ENCODE results near the gene MTMR1. TPM values are rescaled to one million over a fixed set of nuclear protein-coding genes. Genes with fewer than 3 reads are reported as not detected.

The MTMR1 gene
- total and polyA plus RNA-seq, 9 of the 15 experiments (the other 6 are each of a cell fraction or from before 2014, with no cell fraction given) = 0.96 to 35.4 (median 22.4) TPM

- H3K4me1 ChIP-seq (replicated peaks in 1 of 2; ENCODE audit: control insufficient read depth in 2 of 2, insufficient read depth in 2 of 2, low read length in 2 of 2) = peaks cover 0 to 10% of the 10 kb centered on the region in 2 experiments; a peak in 1 of 5 replicates
- H4K20me1 ChIP-seq (replicated peaks; ENCODE audit: control insufficient read depth, insufficient read depth, low read length) = no peaks in the 10 kb centered on the region
- FAIRE-seq (no peak), DNase-seq (ENCODE audit: extremely low read depth in 1 of 4, low spot score in 3 of 4) (no peak), ATAC-seq (no peak)
- POLR2A ChIA-PET = interaction anchor here (0.6 to 1.3 kb wide), 4 partner anchors 210 to 307 kb away, joined by 3 to 5 read pairs (median 4); partner anchors contain the start of gene HMGB3
- H3K9me3 ChIP-seq (replicated peaks; ENCODE audit: control insufficient read depth, insufficient read depth, low read depth, low read length) = no peaks in the 10 kb centered on the region
- H3K27me3 ChIP-seq (ENCODE audit: control insufficient read depth in 2 of 2, insufficient read depth in 2 of 2, low read length in 2 of 2) = no peaks in the 10 kb centered on the region
- no peak overlapping the region for H3K9ac ChIP-seq (ENCODE audit: insufficient read depth in 1 of 2, low read depth in 2 of 2, low read length in 2 of 2)
- CTCF ChIA-PET (ENCODE audit: low intra/inter-chr PET ratio) = interaction anchor here (0.8 to 1.7 kb wide), 2 partner anchors 309 to 907 kb away, joined by 4 to 17 read pairs; no protein-coding TSS in a partner anchor
- H3K4me2 ChIP-seq (ENCODE audit: insufficient read depth, low read length) = no peak overlapping the region
- H2AFZ ChIP-seq (ENCODE audit: low read depth, low read length) = no peak overlapping the region
- no peak overlapping the region for H3K27ac ChIP-seq (ENCODE audit: extremely low read depth, low read depth, low read length)
- H3K36me3 ChIP-seq (ENCODE audit: control insufficient read depth, insufficient read depth, low read length) = no peaks in the 10 kb centered on the region
- no peaks in the 10 kb centered on the region for H3K9me1 ChIP-seq (ENCODE audit: control insufficient read depth, insufficient read depth, low read length)
- in situ Hi-C loops (cut with MboI) = loop anchor here (10.0 to 25.0 kb wide), 2 partner anchors 312 to 914 kb away; partner anchors contain the start of gene PRRG3
- H3K79me2 ChIP-seq (ENCODE audit: control insufficient read depth, insufficient read depth, low read length) = no peaks in the 10 kb centered on the region
- H3K4me3 ChIP-seq = no peak overlapping the region
- intact Hi-C loops (cut with micrococcal nuclease) = loop anchor here (2.0 to 10.0 kb wide), 2 partner anchors 126 to 912 kb away; partner anchors contain the start of gene CD99L2
- BruUV-seq (replicated peaks) = no TSS peak
- 46% methylated on average over 6 of the region's 8 CpGs for WGBS (ENCODE audit: insufficient coverage, low coverage, missing lambda C conversion rate)
- TF ChIP-seq SFPQ (IDR thresholded peaks at IDR 0.05; ENCODE audit: low read depth, low read length) = no peak
- no peak for TF ChIP-seq ZNF778 (CRISPR knock-in tag; IDR thresholded peaks at IDR 0.05)
- TF ChIP-seq RNF219 (CRISPR knock-in tag; IDR thresholded peaks at IDR 0.05) = no peak
- no peak for TF ChIP-seq ZNF280B (CRISPR knock-in tag; IDR thresholded peaks at IDR 0.05)
- TF ChIP-seq EP400 (IDR thresholded peaks at IDR 0.05) = no peak
- no peak for TF ChIP-seq ZNF224 (CRISPR knock-in tag; IDR thresholded peaks at IDR 0.05)
- no peak for TF ChIP-seq ELK3 (CRISPR knock-in tag; IDR thresholded peaks at IDR 0.05)
- no peak for TF ChIP-seq ZNF280A (IDR thresholded peaks at IDR 0.05; ENCODE audit: low read depth, partially characterized antibody)
- no peak for TF ChIP-seq ADNP (tag; IDR thresholded peaks at IDR 0.05)
- TF ChIP-seq RBM25 (IDR thresholded peaks at IDR 0.05; ENCODE audit: low read depth, low read length, severe bottlenecking) = no peak
- no peak for TF ChIP-seq MED1 (CRISPR knock-in tag; IDR thresholded peaks at IDR 0.05; ENCODE audit: borderline replicate concordance)
Observed at GRCh38 chrX:150773117-150773516, 79.9 kb downstream of the MTMR1 start.
